Vagina (tissue), 2 donors: ENCODE measurements around the gene ADARB2. TPM values are rescaled to one million over a fixed set of nuclear protein-coding genes. Genes with fewer than 3 reads are reported as not detected.
A peak's percentile ranks its signal among the peaks of the same experiment; 100 is the strongest.

ENCODE experiments used
- DNase-seq, 2 donors: peaks; one replicate each; pipeline ENCODE4 v3.0.0-alpha.2; 2017; ENCODE audit errors: extremely low spot score in 2 of 2
- H3K27ac ChIP-seq: fragments of 200-600 bp; sonication (generic); one replicate; pipeline ENCODE4 v1.5.1; 2019
- H3K27me3 ChIP-seq: fragments of 200-600 bp; sonication (generic); one replicate; pipeline ENCODE4 v1.5.1; 2019
- H3K36me3 ChIP-seq, 2 donors: fragments of 200-600 bp; sonication (generic); one replicate each; pipeline ENCODE4 v1.5.1; 2017 to 2019
- H3K4me1 ChIP-seq: fragments of 200-600 bp; sonication (generic); one replicate; pipeline ENCODE4 v1.5.1; 2019
- H3K4me3 ChIP-seq, 2 donors: fragments of 200-600 bp; sonication (generic); 1 replicate in 1 of 2; 2 replicates in 1 of 2; pipeline ENCODE4 v1.5.1; 2016 to 2019
- H3K9me3 ChIP-seq: fragments of 200-600 bp; sonication (generic); one replicate; pipeline ENCODE4 v1.5.1; 2019
- POLR2A ChIP-seq, 2 donors: fragments of 450-650 bp; IDR thresholded peaks; one replicate each; pipeline ENCODE4 v1.6.1; 2017; ENCODE audit warnings: antibody characterized with exemption in 2 of 2, mild to moderate bottlenecking in 2 of 2, moderate library complexity in 2 of 2
- POLR2AphosphoS5 ChIP-seq, 2 donors: sonication (generic); formaldehyde crosslinking; IDR thresholded peaks; one replicate each; pipeline ENCODE4 v1.9.0; 2017; ENCODE audit warnings: antibody characterized with exemption in 2 of 2, mild to moderate bottlenecking in 2 of 2, low read depth in 1 of 2; ENCODE audit not compliant: insufficient read depth in 1 of 2
- intact Hi-C: fragments of 100-400 bp; cut with DNase I; formaldehyde crosslinking; loops from one replicate; pipeline ENCODE4 v1.15.1; 2023
- total RNA-seq: library from RNA; depleted of rRNA; stranded (reverse); fragments of >200 nt; gene quantifications from one replicate; pipeline ENCODE4 v1.2.3, GENCODE V29; 2016
- TF ChIP-seq, protein P1 (sequence below), 3 experiments: fragments of 450-650 bp in 2 of 3; fragments of 200-600 bp in 1 of 3; sonication (generic) in 1 of 3; IDR thresholded peaks; one replicate each; pipeline ENCODE4 v1.5.1; 2017 to 2019; ENCODE audit warnings: antibody characterized with exemption in 3 of 3, mild to moderate bottlenecking in 2 of 3, moderate library complexity in 2 of 3

The ADARB2 gene
- total RNA-seq, 1 donor from 2014 or later = 3.4 TPM

DNA sequence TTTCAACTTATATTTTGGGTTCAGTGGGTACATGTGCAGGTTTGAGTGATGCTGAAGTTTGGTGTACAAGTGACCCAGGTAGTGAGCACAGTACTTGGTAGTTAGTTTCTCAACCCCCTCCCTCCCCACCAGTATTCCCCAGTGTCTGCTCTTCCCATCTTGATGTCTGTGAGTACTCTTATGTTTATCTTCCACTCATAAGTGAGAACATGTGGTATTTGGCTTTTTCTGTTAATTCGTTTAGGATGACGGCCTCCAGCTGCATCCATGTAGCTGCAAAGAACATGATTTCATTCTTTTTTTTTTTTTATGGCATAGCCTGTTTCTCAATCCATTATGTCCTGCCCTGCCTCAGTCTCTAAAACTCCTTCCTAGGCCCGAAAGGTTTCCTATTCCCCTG is 459.0 kb downstream of the ADARB2 start:
- H3K4me1 ChIP-seq = peaks cover 5% of the 10 kb centered on the region
- H3K27me3 ChIP-seq = no peaks in the 10 kb centered on the region
- H3K4me3 ChIP-seq = no peak overlapping the region
- no peaks in the 10 kb centered on the region for H3K9me3 ChIP-seq
- TF ChIP-seq POLR2A (IDR thresholded peaks at IDR 0.05) (no peak), POLR2AphosphoS5 (IDR thresholded peaks at IDR 0.05; ENCODE audit: insufficient read depth in 1 of 2, low read depth in 1 of 2) (no peak)
- TF ChIP-seq, protein P1, sequence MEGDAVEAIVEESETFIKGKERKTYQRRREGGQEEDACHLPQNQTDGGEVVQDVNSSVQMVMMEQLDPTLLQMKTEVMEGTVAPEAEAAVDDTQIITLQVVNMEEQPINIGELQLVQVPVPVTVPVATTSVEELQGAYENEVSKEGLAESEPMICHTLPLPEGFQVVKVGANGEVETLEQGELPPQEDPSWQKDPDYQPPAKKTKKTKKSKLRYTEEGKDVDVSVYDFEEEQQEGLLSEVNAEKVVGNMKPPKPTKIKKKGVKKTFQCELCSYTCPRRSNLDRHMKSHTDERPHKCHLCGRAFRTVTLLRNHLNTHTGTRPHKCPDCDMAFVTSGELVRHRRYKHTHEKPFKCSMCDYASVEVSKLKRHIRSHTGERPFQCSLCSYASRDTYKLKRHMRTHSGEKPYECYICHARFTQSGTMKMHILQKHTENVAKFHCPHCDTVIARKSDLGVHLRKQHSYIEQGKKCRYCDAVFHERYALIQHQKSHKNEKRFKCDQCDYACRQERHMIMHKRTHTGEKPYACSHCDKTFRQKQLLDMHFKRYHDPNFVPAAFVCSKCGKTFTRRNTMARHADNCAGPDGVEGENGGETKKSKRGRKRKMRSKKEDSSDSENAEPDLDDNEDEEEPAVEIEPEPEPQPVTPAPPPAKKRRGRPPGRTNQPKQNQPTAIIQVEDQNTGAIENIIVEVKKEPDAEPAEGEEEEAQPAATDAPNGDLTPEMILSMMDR (IDR thresholded peaks at IDR 0.05) = no peak
- no peak overlapping the region for H3K27ac ChIP-seq
- no peaks in the 10 kb centered on the region for H3K36me3 ChIP-seq
- DNase-seq = no peak
- intact Hi-C loops = no loop called here

DNA sequence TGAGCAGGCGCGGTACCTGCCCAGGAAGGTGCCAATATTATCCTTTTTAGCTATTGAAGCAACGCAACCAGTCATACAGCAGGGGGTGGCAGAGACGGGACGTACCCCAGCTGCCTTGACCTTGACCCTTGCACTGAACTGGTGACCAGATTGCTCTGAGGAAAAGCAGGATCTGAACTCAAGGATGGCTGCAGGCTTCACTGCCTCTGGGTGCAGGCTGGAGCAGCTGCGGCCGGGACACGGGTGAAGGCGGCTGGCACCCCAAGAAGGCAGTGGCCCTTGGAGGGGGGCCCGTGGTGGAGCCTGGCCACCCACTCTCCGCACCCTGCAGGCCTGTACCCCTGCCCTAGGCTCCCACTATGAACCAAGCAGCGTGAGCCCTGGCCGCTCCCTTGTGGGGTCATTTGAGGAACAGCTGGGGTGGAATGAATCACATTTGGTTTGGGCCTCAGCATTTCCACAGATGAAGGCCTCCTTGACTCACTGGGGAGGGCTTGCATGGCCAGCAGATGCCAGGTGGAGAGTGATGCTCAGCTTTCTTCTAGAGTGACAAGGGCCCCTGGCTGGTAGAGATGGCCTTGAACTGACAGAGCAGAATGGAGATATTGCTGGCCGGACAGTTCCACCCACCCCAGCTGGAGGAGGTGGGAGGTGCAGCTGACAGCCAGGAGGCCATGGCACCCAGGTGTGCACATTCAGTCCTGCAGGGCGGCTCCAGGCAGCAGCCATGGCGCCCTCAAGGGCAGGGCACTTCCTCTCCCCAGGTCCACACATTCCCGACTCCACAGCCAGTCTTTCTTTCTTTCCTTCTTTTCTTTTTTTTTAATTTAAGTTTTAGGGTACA is 462.4 kb downstream of the ADARB2 start:
- Histone ChIP-seq H3K36me3 (no peaks in the 10 kb centered on the region), H3K4me1 (peaks cover 5% of the 10 kb centered on the region), H3K27me3 (no peaks in the 10 kb centered on the region), H3K9me3 (no peaks in the 10 kb centered on the region), H3K4me3 (no peak overlapping the region), H3K27ac (no peak overlapping the region)
- no peak for TF ChIP-seq POLR2AphosphoS5 (IDR thresholded peaks at IDR 0.05; ENCODE audit: insufficient read depth in 1 of 2, low read depth in 1 of 2)
- intact Hi-C loops = no loop called here
- no peak for DNase-seq

DNA sequence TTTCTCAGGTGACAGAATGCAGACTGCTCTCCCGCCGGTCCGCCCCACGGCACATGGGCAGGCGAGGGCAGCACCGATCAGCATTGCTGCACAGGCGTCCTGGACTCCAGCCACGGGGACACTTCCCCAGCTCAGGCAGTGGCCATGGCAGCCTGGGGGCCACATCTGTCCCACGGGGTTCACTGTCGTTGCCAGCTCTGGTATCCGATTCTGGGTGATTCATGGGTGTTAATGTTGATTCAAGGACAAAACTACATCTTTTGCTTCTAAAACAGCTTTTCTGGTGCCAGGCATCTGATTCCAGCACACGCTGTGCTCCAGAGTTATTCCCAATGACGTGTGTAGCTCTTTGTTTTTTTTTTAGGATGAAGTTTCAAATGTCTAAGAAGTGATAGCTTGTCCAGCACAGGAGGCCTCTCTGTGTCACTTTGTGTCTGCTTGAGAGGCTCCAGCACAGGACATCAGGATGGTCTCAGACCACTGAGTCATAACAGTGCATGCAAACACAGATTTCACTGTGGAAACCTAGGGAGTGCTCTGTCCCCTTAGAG is 463.1 kb downstream of the ADARB2 start:
- intact Hi-C loops = no loop called here
- H3K27me3 ChIP-seq = no peaks in the 10 kb centered on the region
- DNase-seq = no peak
- peak in 1 of 2 donors; percentile 42 for TF ChIP-seq POLR2AphosphoS5 (IDR thresholded peaks at IDR 0.05; ENCODE audit: insufficient read depth in 1 of 2, low read depth in 1 of 2)
- TF ChIP-seq, protein P1 (IDR thresholded peaks at IDR 0.05) = no peak
- H3K9me3 ChIP-seq = no peaks in the 10 kb centered on the region
- peaks cover 5% of the 10 kb centered on the region for H3K4me1 ChIP-seq
- no peak overlapping the region for H3K27ac ChIP-seq
- H3K4me3 ChIP-seq = no peak overlapping the region
- H3K36me3 ChIP-seq = no peaks in the 10 kb centered on the region

DNA sequence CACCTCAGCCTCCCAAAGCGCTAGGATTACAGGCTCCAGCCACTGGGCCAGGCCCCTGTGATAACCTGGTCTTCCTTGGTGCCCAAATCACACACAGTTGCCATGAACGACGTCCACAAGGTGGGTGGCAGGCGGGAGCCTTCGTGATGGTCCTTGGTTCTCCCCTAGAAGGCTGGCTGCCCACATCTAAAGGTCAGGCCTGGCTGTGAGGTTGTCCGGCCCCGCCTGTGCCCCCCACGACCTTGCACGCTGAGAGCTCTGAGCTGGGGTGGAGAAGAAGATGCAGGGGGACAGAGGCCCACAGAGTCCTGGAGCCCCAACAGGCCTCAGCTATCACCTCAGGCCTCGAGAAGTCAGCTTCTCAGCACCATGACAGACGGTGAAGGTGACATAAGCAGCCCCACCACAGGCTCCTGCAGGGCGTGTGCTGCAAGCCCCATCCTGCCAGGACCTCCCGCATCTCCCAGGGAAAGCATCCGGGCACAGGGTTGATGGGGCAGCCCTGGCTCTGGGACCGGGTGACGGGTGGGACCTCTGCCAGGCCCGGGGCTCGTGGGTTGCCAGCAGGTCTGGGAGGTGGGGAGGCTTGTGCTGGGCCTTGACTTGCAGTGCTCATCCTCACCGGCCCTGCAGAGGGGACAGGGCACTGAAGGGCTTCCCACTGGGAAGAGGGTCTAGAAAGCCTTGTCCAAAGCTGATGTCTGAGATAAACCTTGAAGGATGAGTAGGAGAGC is 463.8 kb downstream of the ADARB2 start:
- H3K36me3 ChIP-seq = no peaks in the 10 kb centered on the region
- no peak for DNase-seq

DNA sequence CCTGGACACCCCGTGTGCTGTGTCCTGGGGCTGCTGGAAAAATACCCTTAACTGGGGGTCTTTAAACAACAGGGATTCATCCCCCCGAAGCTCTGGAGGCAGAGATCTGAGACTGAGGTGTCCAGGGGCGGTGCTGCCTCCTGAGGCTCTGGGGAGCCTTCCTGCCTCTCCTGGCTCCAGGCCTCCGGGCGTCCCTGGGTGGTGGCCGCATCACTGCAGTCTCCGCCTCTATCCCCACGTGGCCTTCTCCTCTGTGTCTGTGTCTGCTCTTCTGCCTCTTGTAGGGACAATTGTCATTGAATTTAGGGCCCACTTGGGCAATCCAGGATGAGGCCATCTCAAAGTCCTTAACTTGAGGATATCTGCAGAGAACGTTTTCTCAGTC is 464.6 kb downstream of the ADARB2 start:
- H3K27me3 ChIP-seq = no peaks in the 10 kb centered on the region
- peaks cover 5% of the 10 kb centered on the region for H3K4me1 ChIP-seq

More for the DNA sequence above, 463.8 kb downstream of the ADARB2 start:
- H3K9me3 ChIP-seq = no peaks in the 10 kb centered on the region
- H3K27me3 ChIP-seq = no peaks in the 10 kb centered on the region
- no peak for TF ChIP-seq POLR2A (IDR thresholded peaks at IDR 0.05)
- TF ChIP-seq, protein P1 (IDR thresholded peaks at IDR 0.05) = no peak
- TF ChIP-seq POLR2AphosphoS5 (IDR thresholded peaks at IDR 0.05; ENCODE audit: insufficient read depth in 1 of 2, low read depth in 1 of 2) = no peak
- no peak overlapping the region for H3K27ac ChIP-seq
- no peak overlapping the region for H3K4me3 ChIP-seq
- peaks cover 5% of the 10 kb centered on the region for H3K4me1 ChIP-seq
- intact Hi-C loops = no loop called here

More for the DNA sequence above, 464.6 kb downstream of the ADARB2 start:
- DNase-seq = no peak
- no peak overlapping the region for H3K27ac ChIP-seq
- intact Hi-C loops = no loop called here
- no peak for TF ChIP-seq POLR2A (IDR thresholded peaks at IDR 0.05)
- no peak for TF ChIP-seq POLR2AphosphoS5 (IDR thresholded peaks at IDR 0.05; ENCODE audit: insufficient read depth in 1 of 2, low read depth in 1 of 2)
- TF ChIP-seq, protein P1 (IDR thresholded peaks at IDR 0.05) = no peak
- H3K9me3 ChIP-seq = no peaks in the 10 kb centered on the region
- no peaks in the 10 kb centered on the region for H3K36me3 ChIP-seq
- H3K4me3 ChIP-seq = no peak overlapping the region
